Measurements from ENCODE around the gene MIA2. TPM values are rescaled to one million over a fixed set of nuclear protein-coding genes. Genes with fewer than 3 reads are reported as not detected.

MIA2 gene
- total and polyA plus RNA-seq, 2 experiments from 2014 or later, result 43.9 to 86.0 TPM

- Histone ChIP-seq H3K9me3 (ENCODE audit: low read depth) (no peaks in the 10 kb centered on the region), H3K36me3 (replicated peaks; ENCODE audit: insufficient read depth, low read depth) (no peaks in the 10 kb centered on the region), H3K4me2 (no peak overlapping the region)
Measured at GRCh38 chr14:39396448-39396847, 162.7 kb downstream of the MIA2 start.

GRCh38 chr14:39398382-39398781 is 164.7 kb downstream of the MIA2 start:
- no peak overlapping the region for H3K4me3 ChIP-seq
- H3K9me2 ChIP-seq (replicated peaks; ENCODE audit: insufficient read depth), result no peaks in the 10 kb centered on the region
- TF ChIP-seq CTCF (IDR thresholded peaks at IDR 0.05; ENCODE audit: poor library complexity), result no peak
- no peak for TF ChIP-seq EZH2phosphoT487 (IDR thresholded peaks at IDR 0.05; ENCODE audit: low read depth, severe bottlenecking, unreplicated experiment)
- no peak for TF ChIP-seq EZH2 (IDR thresholded peaks at IDR 0.05; ENCODE audit: borderline replicate concordance)
- DNase-seq (ENCODE audit: low spot score), result no peak
- H3K4me2 ChIP-seq, result no peak overlapping the region
- no peaks in the 10 kb centered on the region for H3K27me3 ChIP-seq
- 92% methylated on average over 6 of the region's 6 CpGs for WGBS (ENCODE audit: low lambda C conversion rate, missing lambda C conversion rate)
- no peaks in the 10 kb centered on the region for H3K9me3 ChIP-seq (ENCODE audit: low read depth)
- H3K4me1 ChIP-seq (ENCODE audit: insufficient read depth), result no peaks in the 10 kb centered on the region
- H3K79me2 ChIP-seq, result peaks cover 6% of the 10 kb centered on the region
- H3K27ac ChIP-seq, result no peak overlapping the region
- no peaks in the 10 kb centered on the region for H3K36me3 ChIP-seq (replicated peaks; ENCODE audit: insufficient read depth, low read depth)
- H2AFZ ChIP-seq, result no peak overlapping the region
- no peaks in the 10 kb centered on the region for H4K20me1 ChIP-seq (ENCODE audit: insufficient read depth, poor library complexity, severe bottlenecking)

More at GRCh38 chr14:39396448-39396847, 162.7 kb downstream of the MIA2 start:
- no peak for TF ChIP-seq EZH2phosphoT487 (IDR thresholded peaks at IDR 0.05; ENCODE audit: low read depth, severe bottlenecking, unreplicated experiment)
- TF ChIP-seq CTCF (IDR thresholded peaks at IDR 0.05; ENCODE audit: poor library complexity), result no peak
- TF ChIP-seq EZH2 (IDR thresholded peaks at IDR 0.05; ENCODE audit: borderline replicate concordance), result no peak
- H4K20me1 ChIP-seq (ENCODE audit: insufficient read depth, poor library complexity, severe bottlenecking), result no peaks in the 10 kb centered on the region
- H3K79me2 ChIP-seq, result no peaks in the 10 kb centered on the region
- H3K9me2 ChIP-seq (replicated peaks; ENCODE audit: insufficient read depth), result no peaks in the 10 kb centered on the region
- no peak overlapping the region for H3K27ac ChIP-seq
- H2AFZ ChIP-seq, result no peak overlapping the region
- no peak for DNase-seq (ENCODE audit: low spot score)
- no peaks in the 10 kb centered on the region for H3K4me1 ChIP-seq (ENCODE audit: insufficient read depth)
- H3K4me3 ChIP-seq, result no peak overlapping the region
- H3K27me3 ChIP-seq, result no peaks in the 10 kb centered on the region

GRCh38 chr14:39406560-39406959 is 172.8 kb downstream of the MIA2 start:
- Histone ChIP-seq H3K4me1 (ENCODE audit: insufficient read depth) (no peaks in the 10 kb centered on the region), H3K36me3 (replicated peaks; ENCODE audit: insufficient read depth, low read depth) (no peaks in the 10 kb centered on the region), H3K4me2 (no peak overlapping the region), H2AFZ (no peak overlapping the region), H3K9me2 (replicated peaks; ENCODE audit: insufficient read depth) (no peaks in the 10 kb centered on the region), H3K9me3 (ENCODE audit: low read depth) (no peaks in the 10 kb centered on the region), H3K27ac (no peak overlapping the region), H3K27me3 (no peaks in the 10 kb centered on the region), H3K79me2 (peaks cover 20% of the 10 kb centered on the region), H3K4me3 (no peak overlapping the region), H4K20me1 (ENCODE audit: insufficient read depth, poor library complexity, severe bottlenecking) (peaks cover 2% of the 10 kb centered on the region)
- WGBS (ENCODE audit: low lambda C conversion rate, missing lambda C conversion rate), result 74% methylated on average over 3 of the region's 3 CpGs
- DNase-seq (ENCODE audit: low spot score), result no peak
- TF ChIP-seq CTCF (IDR thresholded peaks at IDR 0.05; ENCODE audit: poor library complexity) (no peak), EZH2 (IDR thresholded peaks at IDR 0.05; ENCODE audit: borderline replicate concordance) (no peak), EZH2phosphoT487 (IDR thresholded peaks at IDR 0.05; ENCODE audit: low read depth, severe bottlenecking, unreplicated experiment) (no peak)

- H3K9me3 ChIP-seq (ENCODE audit: low read depth), result peaks cover 19% of the 10 kb centered on the region
- H3K4me2 ChIP-seq, result no peak overlapping the region
- H3K27ac ChIP-seq, result no peak overlapping the region
- peaks cover 45% of the 10 kb centered on the region for H3K79me2 ChIP-seq
- H3K4me3 ChIP-seq, result no peak overlapping the region
- 100% methylated on average over 1 of the region's 1 CpG for WGBS (ENCODE audit: low lambda C conversion rate, missing lambda C conversion rate)
- no peak overlapping the region for H2AFZ ChIP-seq
- H3K36me3 ChIP-seq (replicated peaks; ENCODE audit: insufficient read depth, low read depth), result no peaks in the 10 kb centered on the region
- no peak for TF ChIP-seq EZH2phosphoT487 (IDR thresholded peaks at IDR 0.05; ENCODE audit: low read depth, severe bottlenecking, unreplicated experiment)
- TF ChIP-seq EZH2 (IDR thresholded peaks at IDR 0.05; ENCODE audit: borderline replicate concordance), result no peak
- TF ChIP-seq CTCF (IDR thresholded peaks at IDR 0.05; ENCODE audit: poor library complexity), result no peak
- no peaks in the 10 kb centered on the region for H3K9me2 ChIP-seq (replicated peaks; ENCODE audit: insufficient read depth)
- no peak for DNase-seq (ENCODE audit: low spot score)
- H3K4me1 ChIP-seq (ENCODE audit: insufficient read depth), result no peaks in the 10 kb centered on the region
- H3K27me3 ChIP-seq, result no peaks in the 10 kb centered on the region
- H4K20me1 ChIP-seq (ENCODE audit: insufficient read depth, poor library complexity, severe bottlenecking), result no peaks in the 10 kb centered on the region
Measured at GRCh38 chr14:39416072-39416471, 182.4 kb downstream of the MIA2 start.

Data from hepatocyte (in vitro differentiated cells).